Colonic mucosa (tissue), 4 donors: ENCODE measurements around the gene ASPHD2. TPM values are rescaled to one million over a fixed set of nuclear protein-coding genes. Genes with fewer than 3 reads are reported as not detected.

ENCODE experiments used
- DNase-seq: peaks from one replicate; pipeline ENCODE4 v3.0.0-alpha.2; 2020
- H3K27ac ChIP-seq: fragments of 200-600 bp; one replicate; pipeline ENCODE4 v1.8.0; 2021
- H3K27me3 ChIP-seq: fragments of 200-600 bp; one replicate; pipeline ENCODE4 v1.8.0; 2021
- H3K36me3 ChIP-seq: fragments of 200-600 bp; one replicate; pipeline ENCODE4 v1.8.0; 2021
- H3K4me1 ChIP-seq: fragments of 200-600 bp; one replicate; pipeline ENCODE4 v1.8.0; 2021; ENCODE audit warnings: mild to moderate bottlenecking
- H3K4me3 ChIP-seq: fragments of 200-600 bp; one replicate; pipeline ENCODE4 v1.8.0; 2021
- H3K9ac ChIP-seq, 2 donors: one replicate each; pipeline ENCODE4 v1.7.0; 2013; ENCODE audit warnings: control low read depth in 2 of 2, low read depth in 2 of 2, low read length in 2 of 2
- H3K9me3 ChIP-seq: fragments of 200-600 bp; one replicate; pipeline ENCODE4 v1.8.0; 2021
- intact Hi-C: fragments of 100-400 bp; cut with DNase I; formaldehyde crosslinking; loops from one replicate; pipeline ENCODE4 v1.14.1; 2022
- total RNA-seq, 2 donors: library from RNA; stranded (reverse); fragmentation: NEBNext Ultra II Directional in 1 of 2; extraction: Animal tissue kit (Norgen Biotek cat#: 25700) in 1 of 2; gene quantifications; one replicate each; pipeline ENCODE4 v1.2.1, GENCODE V29; 2021
- TF ChIP-seq, protein P1 (sequence below): fragments of 200-600 bp; IDR thresholded peaks from one replicate; pipeline ENCODE4 v1.8.0; 2022; ENCODE audit warnings: antibody characterized with exemption, mild to moderate bottlenecking
- donor health status: healthy.
- donor health status: DM: no; HTN: no; CAD: no.
- donor health status: DM: no; HTN: no; CAD: no.

ASPHD2 gene
- total RNA-seq, 2 donors from 2014 or later, result 3.8 to 4.3 TPM

DNA sequence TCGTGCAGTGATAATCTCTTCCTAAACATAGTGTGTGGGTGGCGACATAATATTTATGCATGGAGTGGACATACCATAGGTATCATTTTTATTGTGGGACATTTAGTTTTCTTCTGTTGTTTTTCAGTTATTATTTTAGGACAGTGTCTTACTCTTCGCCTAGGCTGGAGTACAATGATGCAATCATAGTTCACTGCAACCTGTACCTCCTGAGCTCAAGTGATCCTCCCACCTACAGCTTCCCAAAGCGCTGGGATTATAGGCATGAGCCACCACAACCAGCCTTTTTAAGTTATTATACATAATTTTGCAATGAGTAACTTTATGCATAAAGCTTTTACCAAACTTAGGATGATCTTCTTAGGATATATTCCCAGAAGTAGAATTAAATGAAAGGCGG is 57.3 kb downstream of the ASPHD2 start:
- DNase-seq, result no peak
- no peak overlapping the region for H3K9ac ChIP-seq
- no peak overlapping the region for H3K27ac ChIP-seq
- H3K9me3 ChIP-seq, result no peaks in the 10 kb centered on the region
- H3K4me1 ChIP-seq, result peaks cover 2% of the 10 kb centered on the region
- H3K27me3 ChIP-seq, result no peaks in the 10 kb centered on the region
- intact Hi-C loops, result no loop called here
- no peak overlapping the region for H3K4me3 ChIP-seq
- TF ChIP-seq, protein P1, sequence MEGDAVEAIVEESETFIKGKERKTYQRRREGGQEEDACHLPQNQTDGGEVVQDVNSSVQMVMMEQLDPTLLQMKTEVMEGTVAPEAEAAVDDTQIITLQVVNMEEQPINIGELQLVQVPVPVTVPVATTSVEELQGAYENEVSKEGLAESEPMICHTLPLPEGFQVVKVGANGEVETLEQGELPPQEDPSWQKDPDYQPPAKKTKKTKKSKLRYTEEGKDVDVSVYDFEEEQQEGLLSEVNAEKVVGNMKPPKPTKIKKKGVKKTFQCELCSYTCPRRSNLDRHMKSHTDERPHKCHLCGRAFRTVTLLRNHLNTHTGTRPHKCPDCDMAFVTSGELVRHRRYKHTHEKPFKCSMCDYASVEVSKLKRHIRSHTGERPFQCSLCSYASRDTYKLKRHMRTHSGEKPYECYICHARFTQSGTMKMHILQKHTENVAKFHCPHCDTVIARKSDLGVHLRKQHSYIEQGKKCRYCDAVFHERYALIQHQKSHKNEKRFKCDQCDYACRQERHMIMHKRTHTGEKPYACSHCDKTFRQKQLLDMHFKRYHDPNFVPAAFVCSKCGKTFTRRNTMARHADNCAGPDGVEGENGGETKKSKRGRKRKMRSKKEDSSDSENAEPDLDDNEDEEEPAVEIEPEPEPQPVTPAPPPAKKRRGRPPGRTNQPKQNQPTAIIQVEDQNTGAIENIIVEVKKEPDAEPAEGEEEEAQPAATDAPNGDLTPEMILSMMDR, result no peak
- no peaks in the 10 kb centered on the region for H3K36me3 ChIP-seq

DNA sequence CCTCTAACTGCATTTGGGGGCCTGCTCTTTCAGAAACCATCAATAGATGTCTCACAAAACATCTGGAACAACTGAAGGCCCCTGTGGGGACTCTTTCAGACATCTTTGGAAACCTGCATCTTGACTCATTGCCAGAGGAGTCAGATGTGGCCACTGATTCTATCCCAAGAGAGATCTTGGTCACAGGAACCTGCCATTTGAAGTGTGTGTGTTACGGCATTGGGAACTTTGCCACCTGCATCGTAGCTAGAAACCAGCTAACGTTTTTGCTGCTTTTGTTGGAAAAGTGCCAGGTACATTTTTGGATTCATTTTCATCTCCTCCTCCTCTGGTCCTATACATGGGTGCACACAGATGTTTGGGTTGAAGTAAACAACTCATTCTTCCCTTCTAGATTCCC is 58.9 kb downstream of the ASPHD2 start:
- H3K27ac ChIP-seq, result no peak overlapping the region
- no peaks in the 10 kb centered on the region for H3K4me1 ChIP-seq
- no peaks in the 10 kb centered on the region for H3K27me3 ChIP-seq
- DNase-seq, result no peak
- H3K4me3 ChIP-seq, result no peak overlapping the region
- H3K9ac ChIP-seq, result no peak overlapping the region
- intact Hi-C loops, result no loop called here
- peaks cover 9% of the 10 kb centered on the region for H3K36me3 ChIP-seq
- H3K9me3 ChIP-seq, result no peaks in the 10 kb centered on the region
- TF ChIP-seq, protein P1, result no peak

DNA sequence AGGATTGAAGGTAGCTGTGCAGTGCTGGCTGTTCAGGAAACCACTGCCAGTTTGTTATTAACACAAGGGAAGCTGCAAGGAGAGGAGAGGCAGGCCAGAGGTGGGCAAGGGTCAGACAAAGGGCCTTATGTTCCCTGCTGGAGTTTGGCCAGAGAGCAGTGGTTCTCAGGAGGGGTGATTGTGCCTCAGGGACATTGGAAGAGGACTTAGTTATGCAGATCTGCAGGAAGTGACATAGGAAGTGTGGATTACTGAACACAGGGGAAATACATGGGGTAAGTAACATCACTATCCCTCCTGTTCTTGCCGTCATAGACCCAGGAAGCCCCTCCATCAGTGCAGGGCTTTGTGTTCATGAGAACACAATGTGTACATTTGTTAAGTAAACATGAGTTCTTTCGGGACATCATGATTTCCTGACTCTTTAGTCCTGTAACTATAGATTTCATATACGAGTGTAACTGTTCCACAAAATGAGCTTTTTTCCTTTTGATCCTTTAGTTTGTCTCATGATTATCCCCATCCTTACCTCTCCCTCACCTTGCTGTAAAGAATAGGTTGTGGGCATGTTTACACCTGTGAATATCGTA is 60.5 kb downstream of the ASPHD2 start:
- Histone ChIP-seq H3K27ac (no peak overlapping the region), H3K36me3 (peaks cover 9% of the 10 kb centered on the region), H3K9ac (no peak overlapping the region), H3K27me3 (no peaks in the 10 kb centered on the region), H3K4me3 (no peak overlapping the region), H3K4me1 (no peaks in the 10 kb centered on the region), H3K9me3 (no peaks in the 10 kb centered on the region)
- DNase-seq, result no peak
- intact Hi-C loops, result no loop called here
- TF ChIP-seq, protein P1, result no peak

DNA sequence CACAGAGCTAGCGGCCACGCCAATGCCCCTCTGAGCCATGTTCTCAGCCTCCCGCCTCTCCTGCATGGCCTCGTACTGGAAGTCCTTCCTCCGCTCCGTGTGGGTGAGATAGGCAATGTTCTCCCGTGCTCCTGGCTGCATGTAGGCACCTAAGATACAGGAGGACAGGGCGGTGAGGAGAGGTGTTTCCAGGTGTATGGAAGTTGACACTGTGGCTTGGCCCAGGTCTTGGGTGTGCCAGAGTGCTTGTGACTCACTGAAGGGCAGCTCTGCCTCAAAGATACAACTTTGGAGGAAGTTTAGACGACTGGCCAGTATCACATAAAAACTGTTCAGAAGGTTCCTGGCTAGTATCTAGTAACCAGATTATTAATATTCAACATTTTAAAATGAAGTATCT is 63.2 kb downstream of the ASPHD2 start:
- DNase-seq, result no peak
- no peaks in the 10 kb centered on the region for H3K27me3 ChIP-seq

DNA sequence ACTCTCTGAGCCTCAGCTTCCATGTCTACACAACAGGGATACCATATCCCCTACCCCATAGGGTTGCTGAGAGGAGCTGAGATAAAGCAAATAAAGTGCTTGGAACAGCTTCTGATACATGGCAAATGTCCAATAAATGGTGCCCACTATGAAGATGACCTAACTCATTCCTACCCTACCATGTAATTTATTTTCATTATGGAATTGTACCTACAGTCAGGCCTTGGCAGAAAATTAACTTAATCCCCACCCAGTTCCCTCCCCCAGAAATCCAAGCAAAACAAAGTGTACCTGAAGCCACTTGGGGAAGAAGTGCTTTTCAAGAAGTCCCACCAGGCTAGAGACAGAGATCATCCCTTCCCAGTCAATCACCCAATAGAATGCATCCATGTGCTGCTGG is 65.4 kb downstream of the ASPHD2 start:
- DNase-seq, result no peak
- no peaks in the 10 kb centered on the region for H3K27me3 ChIP-seq
- TF ChIP-seq, protein P1, result no peak
- H3K4me1 ChIP-seq, result no peaks in the 10 kb centered on the region
- no peak overlapping the region for H3K4me3 ChIP-seq
- no peak overlapping the region for H3K27ac ChIP-seq
- no peaks in the 10 kb centered on the region for H3K9me3 ChIP-seq
- intact Hi-C loops, result no loop called here
- no peak overlapping the region for H3K9ac ChIP-seq
- peaks cover 20% of the 10 kb centered on the region for H3K36me3 ChIP-seq

More for the DNA sequence above, 63.2 kb downstream of the ASPHD2 start:
- peaks cover 9% of the 10 kb centered on the region for H3K36me3 ChIP-seq
- intact Hi-C loops, result no loop called here
- H3K9me3 ChIP-seq, result no peaks in the 10 kb centered on the region
- TF ChIP-seq, protein P1, result no peak
- H3K4me3 ChIP-seq, result no peak overlapping the region
- no peaks in the 10 kb centered on the region for H3K4me1 ChIP-seq
- H3K9ac ChIP-seq, result no peak overlapping the region
- H3K27ac ChIP-seq, result no peak overlapping the region

Other genes with a start within 250 kb of the ASPHD2 start
- 10 to 100 TPM; 23.8 to 26.3 TPM for gene HPS4, start 54.5 kb downstream of the ASPHD2 start, total RNA-seq
- gene SRRD, start 54.6 kb downstream of the ASPHD2 start, total RNA-seq, result 10 to 100 TPM; 11.8 to 16.4 TPM
- gene TFIP11, start 83.2 kb downstream of the ASPHD2 start, total RNA-seq, result 10 to 100 TPM; 31.8 to 36.4 TPM
- 10 to 100 TPM; 13.3 to 19.9 TPM for gene TPST2, start 160.9 kb downstream of the ASPHD2 start, total RNA-seq
- gene CRYBB1, start 188.8 kb downstream of the ASPHD2 start, total RNA-seq, result under 1 TPM in 1 of 2 donors, not detected in 1; 0.32 TPM
- gene CRYBA4, start 192.7 kb downstream of the ASPHD2 start, total RNA-seq, result under 1 TPM in 1 of 2 donors, not detected in 1; 0.47 TPM
- gene MIAT, start 228.3 kb downstream of the ASPHD2 start, total RNA-seq, result 1 to 10 TPM; 1.5 to 1.8 TPM